Activated CD4-positive, alpha-beta T cell treated with anti-CD3 and anti-CD28 coated beads, Interleukin-2, amount 50 U/mL, for 4 hours (primary cell): ENCODE data around the gene CD1E.
"Not testable (repeated sequence)": the region's sequence is repeated elsewhere in the genome, so short reads cannot be mapped to it uniquely, and the experiment has no call there.

Source experiments
- DNase-seq, 2 experiments: peaks; one replicate each; pipeline ENCODE4 v3.0.0-alpha.2; 2020

CD1E gene

DNA sequence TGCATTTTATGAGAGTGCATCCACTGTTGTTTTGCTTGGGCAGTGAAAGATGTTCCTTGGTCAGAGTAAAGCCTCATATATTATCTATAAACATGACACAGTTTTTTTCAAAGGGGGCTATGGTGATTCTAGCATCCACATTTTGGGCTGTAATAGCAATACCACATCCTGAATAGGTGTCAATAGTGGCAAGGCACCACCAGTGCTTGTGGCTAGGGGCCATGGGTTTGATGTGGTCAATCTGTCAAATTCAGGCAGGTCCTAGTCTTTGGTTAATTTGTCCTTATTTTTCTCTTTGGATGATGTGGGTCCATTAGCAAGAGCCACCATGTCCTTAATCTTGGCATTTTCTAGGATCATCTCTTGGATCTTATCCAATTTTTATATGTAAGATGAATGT lies 13.1 kb downstream of the CD1E start:
- no peak for DNase-seq

DNA sequence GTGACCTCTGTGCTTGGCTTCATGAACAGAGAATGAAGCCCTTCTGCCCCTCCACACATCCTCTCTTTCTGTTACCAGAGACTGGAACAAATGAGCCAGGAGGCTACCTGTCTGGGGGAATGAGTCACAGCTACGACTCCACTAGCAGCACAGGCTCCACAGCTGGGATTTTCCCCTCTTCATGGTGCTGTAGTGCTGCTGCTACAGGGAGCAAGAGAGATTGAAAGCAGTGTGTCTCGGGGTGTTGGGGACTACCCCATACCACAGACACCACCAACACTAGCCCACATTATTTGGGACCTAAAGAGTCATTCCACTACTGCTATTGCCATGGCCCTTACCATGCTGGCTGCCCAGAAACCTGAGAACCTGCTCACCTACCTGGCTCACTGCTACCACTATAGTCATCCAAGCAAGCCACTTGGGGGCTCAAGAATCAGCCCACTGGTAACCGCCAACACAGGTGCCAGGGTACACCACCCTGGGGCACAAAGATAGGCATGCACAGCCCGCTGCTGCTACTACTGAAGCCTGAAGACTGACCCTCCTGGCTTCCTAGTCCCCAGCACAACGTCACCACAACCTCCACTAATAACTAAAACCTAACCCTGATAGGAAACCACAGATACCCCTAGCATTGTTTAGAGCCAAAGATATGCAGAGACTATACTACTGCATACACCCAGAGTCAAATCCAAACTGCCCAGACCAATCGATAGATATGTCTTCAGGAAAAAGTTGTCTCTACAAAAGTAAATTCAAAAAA lies 17.7 kb downstream of the CD1E start:
- DNase-seq: no peak

DNA sequence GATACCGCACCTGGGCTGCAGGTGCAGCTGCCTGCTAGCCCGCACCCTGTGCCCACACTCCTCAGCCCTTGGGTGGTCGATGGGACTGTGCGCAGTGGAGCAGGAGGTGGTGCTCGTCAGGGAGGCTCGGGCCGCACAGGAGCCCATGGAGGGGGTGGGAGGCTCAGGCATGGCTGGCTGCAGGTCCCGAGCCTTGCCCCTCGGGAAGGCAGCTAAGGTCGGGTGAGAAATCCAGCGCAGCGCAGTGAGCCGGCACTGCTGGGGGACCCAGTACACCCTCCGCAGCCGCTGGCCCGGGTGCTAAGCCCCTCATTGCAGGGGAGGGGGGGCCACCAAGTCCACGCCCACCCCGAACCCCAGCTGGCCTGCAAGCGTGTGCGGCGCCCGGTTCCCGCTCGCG lies 20.4 kb downstream of the CD1E start:
- DNase-seq: not testable (repeated sequence)

DNA sequence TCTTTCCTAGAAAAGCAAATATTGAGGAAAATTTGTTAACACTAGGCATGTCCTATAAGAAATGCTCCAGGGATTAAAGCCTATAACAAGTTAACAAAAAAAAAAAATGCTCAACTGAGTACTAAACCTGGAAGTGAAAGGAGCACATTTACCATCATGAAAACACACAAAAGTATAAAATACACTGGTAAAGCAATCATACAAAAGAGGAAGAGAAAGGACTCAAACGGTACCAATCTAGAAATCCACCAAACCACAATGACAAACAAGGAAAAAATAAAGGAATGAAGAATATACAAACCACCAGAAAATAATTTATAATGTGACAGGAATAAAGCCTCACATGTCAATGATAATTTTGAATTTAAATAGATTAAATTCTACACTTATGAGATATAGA lies 21.2 kb downstream of the CD1E start:
- no peak for DNase-seq

DNA sequence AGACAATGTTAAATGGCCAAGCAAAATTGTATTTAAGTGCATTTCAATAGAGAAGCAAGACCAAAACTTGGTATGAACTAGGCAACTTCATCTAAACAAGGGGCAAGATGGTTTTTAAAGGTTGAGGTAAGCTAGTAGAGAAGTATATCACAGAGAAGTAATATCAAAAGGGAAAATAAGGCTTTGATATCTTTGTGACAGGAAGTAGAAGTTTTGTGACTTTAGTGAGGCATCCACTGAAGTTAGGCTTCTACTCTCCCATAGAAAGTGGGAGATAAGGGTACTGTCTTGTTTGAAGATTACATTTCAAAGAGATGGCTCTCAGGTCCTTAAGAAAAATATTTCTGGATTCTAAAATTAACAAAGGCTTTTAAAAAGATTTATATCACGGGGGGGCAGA lies 36.6 kb downstream of the CD1E start:
- DNase-seq: no peak

DNA sequence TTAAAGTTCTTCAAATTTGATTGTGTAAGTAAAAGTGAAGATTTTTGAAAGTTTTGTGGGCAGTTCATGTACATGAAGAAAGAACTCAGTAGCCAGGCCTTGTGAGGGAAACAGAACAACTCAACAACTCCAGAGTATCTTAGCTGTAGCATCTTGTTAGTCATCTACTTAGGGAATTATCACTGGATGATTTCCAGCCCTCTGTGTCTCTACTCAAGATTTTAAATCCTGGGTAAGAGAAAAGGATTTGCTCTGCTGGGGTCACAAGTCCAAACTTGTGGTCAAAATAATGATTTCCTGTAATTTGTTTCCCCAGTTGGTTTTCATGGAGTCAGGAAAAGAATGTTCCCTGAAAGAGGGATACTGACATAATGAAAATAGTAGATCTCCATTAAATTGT lies 37.4 kb downstream of the CD1E start:
- DNase-seq: no peak

DNA sequence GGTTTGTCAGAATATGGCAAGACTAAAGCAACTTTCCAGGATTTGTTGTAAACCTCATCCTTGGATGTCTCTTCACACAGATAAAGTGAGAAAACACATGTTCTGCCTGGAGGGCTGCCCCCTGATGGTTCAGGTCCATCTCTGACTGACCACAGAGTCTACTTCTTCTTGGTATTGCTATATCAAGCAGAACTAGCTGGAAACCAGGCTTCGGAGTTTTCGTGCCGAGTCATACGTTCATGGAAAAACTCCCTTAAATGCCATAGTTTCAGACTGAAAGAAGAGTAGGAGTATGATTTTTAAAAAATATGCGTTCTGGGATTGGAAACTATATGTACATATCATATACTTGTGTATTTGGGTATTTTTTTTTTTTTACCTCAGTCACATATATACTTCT lies 39.8 kb downstream of the CD1E start:
- DNase-seq: no peak

DNA sequence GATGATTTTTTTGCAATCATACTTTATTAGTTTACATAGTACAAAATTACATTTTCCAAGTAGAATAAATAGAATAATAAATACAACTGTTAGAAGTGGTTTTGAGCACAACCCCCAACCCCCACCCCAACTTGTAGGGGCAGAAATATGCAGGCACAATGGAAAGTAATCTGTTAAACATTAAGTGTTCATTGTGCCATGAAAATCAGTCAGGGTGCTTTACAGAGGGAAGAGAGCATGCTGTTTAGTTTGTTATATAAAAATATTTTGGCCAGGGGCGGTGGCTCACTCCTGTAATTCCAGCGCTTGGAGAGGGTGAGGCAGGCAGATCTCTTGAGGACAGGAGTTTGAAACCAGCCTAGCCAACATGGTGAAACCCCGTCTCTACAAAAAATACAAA lies 43.0 kb downstream of the CD1E start:
- DNase-seq: no peak

DNA sequence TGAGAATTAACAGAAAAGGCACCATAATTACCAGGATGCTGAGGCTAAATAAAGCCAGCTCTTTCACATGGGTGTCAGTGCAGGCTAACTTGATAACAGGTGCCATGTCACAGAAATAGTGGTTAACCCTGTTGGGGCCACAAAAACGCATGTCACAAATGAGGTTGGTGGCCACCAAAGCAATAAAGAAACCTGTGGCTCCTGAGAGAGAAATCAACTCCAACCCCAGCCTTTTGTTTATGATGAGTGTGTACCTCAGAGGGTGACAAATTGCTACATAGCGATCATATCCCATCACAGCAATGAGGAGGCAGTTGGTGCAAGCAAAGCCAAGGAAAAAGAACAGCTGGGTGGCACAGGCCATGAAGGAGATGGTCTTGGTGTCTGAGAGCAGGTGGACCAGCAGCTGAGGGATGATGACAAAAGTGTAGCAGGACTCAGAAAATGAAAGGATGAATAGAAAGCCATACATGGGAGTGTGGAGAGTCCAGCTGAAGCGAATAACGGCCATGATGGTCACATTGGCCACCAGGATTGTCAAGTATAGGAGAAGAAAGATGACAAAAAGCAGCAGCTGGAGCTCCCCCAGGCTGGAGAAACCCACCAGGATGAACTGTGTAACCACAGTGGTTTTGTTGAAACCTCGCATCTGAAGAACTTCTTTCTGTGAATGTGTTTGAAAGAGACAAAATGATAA lies 45.3 kb downstream of the CD1E start, which contains the start of gene OR10T2:
OR10T2 (minus strand) TSS at position 649 of the 697 bp plus-strand sequence; CDS start at position 649, 0 bp downstream.
- no peak for DNase-seq

DNA sequence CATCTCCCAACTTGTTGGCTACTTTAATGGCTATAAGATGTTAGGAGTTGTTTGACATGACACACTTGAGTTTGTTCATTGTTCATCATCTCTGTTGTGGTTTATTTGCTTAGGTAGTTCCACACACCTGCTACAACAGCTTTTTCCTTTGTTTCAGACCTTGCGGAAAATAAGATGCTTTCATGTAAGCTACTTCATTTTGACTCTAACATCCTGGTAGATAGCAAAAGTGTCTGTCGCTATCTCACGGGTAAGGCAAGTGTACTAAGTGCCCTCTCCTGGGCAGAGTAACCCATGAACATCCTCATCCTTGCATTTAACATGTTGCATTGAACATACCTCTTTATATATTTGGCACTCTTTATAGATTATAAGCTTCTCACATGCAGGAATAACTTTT lies 47.2 kb downstream of the CD1E start:
- no peak for DNase-seq

DNA sequence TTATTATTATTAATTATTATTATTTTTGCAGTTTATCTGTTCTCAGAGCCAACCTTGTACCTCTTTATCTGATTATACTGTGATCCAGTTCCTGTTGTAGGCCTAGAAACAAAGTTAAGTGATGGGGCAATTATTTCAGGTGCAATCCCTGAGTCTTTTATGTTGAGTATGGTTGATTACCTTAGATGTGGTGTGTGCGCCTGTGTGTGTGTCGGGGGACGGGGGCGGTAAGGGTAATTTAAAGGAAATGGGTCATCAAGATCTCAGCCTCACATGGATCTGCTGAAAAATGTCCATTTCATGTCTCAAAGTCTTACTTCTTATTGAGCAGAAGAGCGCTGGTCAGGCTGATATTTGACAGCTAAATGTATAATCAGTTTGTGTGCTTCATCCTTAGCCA lies 53.4 kb downstream of the CD1E start:
- no peak for DNase-seq
